SH-SY5Y (cell line): ENCODE data around the gene TGFA.

Source experiments
- GATA2 ChIP-seq: IDR thresholded peaks from 2 replicates; pipeline ENCODE4 v1.6.1; 2011; ENCODE audit warnings: mild to moderate bottlenecking, low read depth, low read length
- GATA3 ChIP-seq: IDR thresholded peaks from 2 replicates; pipeline ENCODE4 v1.6.1; 2011; ENCODE audit warnings: low read depth, mild to moderate bottlenecking, low read length, moderate library complexity

DNA sequence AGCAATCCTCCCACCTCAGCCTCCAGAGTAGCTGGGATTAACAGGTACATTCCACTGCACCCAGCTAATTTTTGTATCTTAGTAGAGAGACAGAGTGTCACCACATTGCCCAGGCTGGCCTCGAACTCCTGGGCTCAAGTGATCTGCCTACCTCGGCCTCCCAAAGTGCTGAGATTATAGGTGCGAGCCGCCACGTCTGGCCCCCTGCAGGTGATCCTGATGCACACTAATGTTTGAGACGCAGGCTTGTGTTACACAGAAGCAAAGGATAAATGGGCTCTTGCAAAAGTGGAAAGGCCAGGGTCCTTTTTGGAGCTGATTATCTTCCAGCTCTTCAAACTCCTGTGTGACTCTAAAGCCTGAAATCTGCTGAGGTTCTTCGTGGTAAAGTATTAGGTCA, 84.2 kb downstream of the TGFA start:
- TF ChIP-seq GATA2 (no peak), GATA3 (no peak)
